H1 (cell line): Measurements from ENCODE around the gene CEACAM16. TPM values are rescaled to one million over a fixed set of nuclear protein-coding genes. Genes with fewer than 3 reads are reported as not detected.

ENCODE experiments used
- CTCF ChIA-PET: fragments of 300-600 bp; sonication (Branson Sonifier 250); formaldehyde crosslinking; loops from one replicate; lab custom pipeline; 2021; ENCODE audit not compliant: partially characterized antibody; lab: Charles Lee
- POLR2A ChIA-PET: fragments of 300-600 bp; sonication (Branson Sonifier 250); formaldehyde crosslinking; loops from one replicate; lab custom pipeline; 2021; ENCODE audit warnings: inconsistent platforms; ENCODE audit not compliant: partially characterized antibody; lab: Charles Lee
- DNase-seq, 2 experiments: peaks; one replicate each; pipeline versions ENCODE4 v3.0.0 to v3.0.0-alpha.2; 2010 to 2022; ENCODE audit warnings: low spot score in 2 of 2, low read depth in 1 of 2, mixed read lengths in 1 of 2
- FAIRE-seq: peaks from 2 replicates; lab custom pipeline; 2011; peaks lifted over from hg19 to GRCh38; lab: Jason Lieb, UNC
- H2AFZ ChIP-seq: 2 replicates; pipeline ENCODE4 v1.8.1; 2012; ENCODE audit warnings: low read length, inconsistent platforms
- H2AK5ac ChIP-seq: 2 replicates; pipeline ENCODE4 v1.6.1; 2013; ENCODE audit warnings: low read depth, low read length
- H2BK120ac ChIP-seq: replicated peaks from 2 replicates; pipeline ENCODE3; 2013; ENCODE audit warnings: low read depth, low read length, inconsistent platforms
- H2BK12ac ChIP-seq: 2 replicates; pipeline ENCODE4 v1.6.1; 2013; ENCODE audit warnings: low read depth, low read length
- H2BK15ac ChIP-seq: 2 replicates; pipeline ENCODE4 v1.6.1; 2013; ENCODE audit warnings: low read length
- H2BK20ac ChIP-seq: 2 replicates; pipeline ENCODE4 v1.6.1; 2013; ENCODE audit warnings: low read length
- H2BK5ac ChIP-seq: 2 replicates; pipeline ENCODE4 v1.6.1; 2013; ENCODE audit warnings: low read depth, low read length
- H3K14ac ChIP-seq: 2 replicates; pipeline ENCODE4 v1.6.1; 2013; ENCODE audit warnings: inconsistent platforms; ENCODE audit not compliant: insufficient read length
- H3K18ac ChIP-seq: 2 replicates; pipeline ENCODE4 v1.6.1; 2013; ENCODE audit warnings: low read length; ENCODE audit errors: extremely low read depth
- H3K23ac ChIP-seq: 2 replicates; pipeline ENCODE4 v1.6.1; 2013; ENCODE audit warnings: inconsistent platforms; ENCODE audit not compliant: insufficient read length
- H3K23me2 ChIP-seq: 2 replicates; pipeline ENCODE4 v1.6.1; 2013; ENCODE audit warnings: low read depth, low read length
- H3K27ac ChIP-seq: 2 replicates; pipeline ENCODE4 v1.6.1; 2011; ENCODE audit warnings: low read depth, low read length, inconsistent platforms
- H3K27me3 ChIP-seq, 4 experiments: replicated peaks in 1 of 4; 1 replicate in 1 of 4; 2 replicates in 3 of 4; pipeline versions ENCODE4 v1.6.1 to v1.8.1; 2011 to 2013; ENCODE audit warnings: low read length in 3 of 4, mild to moderate bottlenecking in 3 of 4, inconsistent platforms in 2 of 4, mixed read lengths in 2 of 4, moderate library complexity in 1 of 4; ENCODE audit not compliant: control insufficient read depth in 3 of 4, insufficient read depth in 3 of 4; ENCODE audit errors: extremely low read depth in 1 of 4
- H3K36me3 ChIP-seq, 4 experiments: 2 replicates each; pipeline versions ENCODE4 v1.6.1 to v1.8.1; 2011 to 2013; ENCODE audit warnings: mild to moderate bottlenecking in 4 of 4, low read length in 3 of 4, moderate library complexity in 2 of 4, control low read depth in 1 of 4, inconsistent platforms in 1 of 4; ENCODE audit not compliant: insufficient read depth in 4 of 4, control insufficient read depth in 2 of 4
- H3K4ac ChIP-seq: replicated peaks from 2 replicates; pipeline ENCODE3; 2013; ENCODE audit warnings: low read length, low read depth, mixed read lengths, inconsistent platforms; ENCODE audit not compliant: insufficient read length
- H3K4me1 ChIP-seq, 4 experiments: replicated peaks in 1 of 4; 1 replicate in 1 of 4; 2 replicates in 3 of 4; pipeline versions ENCODE4 v1.6.1 to v1.8.1; 2011 to 2013; ENCODE audit warnings: low read length in 3 of 4, inconsistent platforms in 2 of 4, mixed read lengths in 1 of 4; ENCODE audit not compliant: insufficient read depth in 4 of 4, control insufficient read depth in 3 of 4
- H3K4me2 ChIP-seq, 2 experiments: 2 replicates each; pipeline versions ENCODE4 v1.6.1 to v1.8.1; 2011 to 2013; ENCODE audit warnings: low read depth in 2 of 2, low read length in 2 of 2, control low read depth in 1 of 2, inconsistent platforms in 1 of 2, mild to moderate bottlenecking in 1 of 2; ENCODE audit not compliant: insufficient read depth in 1 of 2
- H3K4me3 ChIP-seq, 4 experiments: fragments of 200-600, 300-600 bp in 1 of 4; sonication (generic), shearing (Covaris generic), sonication (Bioruptor Twin) in 1 of 4; 2 replicates each; pipeline versions ENCODE4 v1.5.1 to v1.8.1; 2011 to 2016; ENCODE audit warnings: low read length in 4 of 4, low read depth in 3 of 4, control low read depth in 2 of 4, inconsistent platforms in 2 of 4, mild to moderate bottlenecking in 2 of 4, mixed read lengths in 1 of 4, moderate library complexity in 1 of 4; ENCODE audit not compliant: insufficient read depth in 2 of 4; ENCODE audit errors: extremely low read depth in 1 of 4
- H3K56ac ChIP-seq: replicated peaks from 2 replicates; pipeline ENCODE3; 2013; ENCODE audit warnings: low read depth, mild to moderate bottlenecking, mixed read lengths, low read length, inconsistent platforms; ENCODE audit not compliant: insufficient read length
- H3K79me1 ChIP-seq: 2 replicates; pipeline ENCODE4 v1.6.1; 2013; ENCODE audit warnings: low read depth, low read length, control low read depth
- H3K79me2 ChIP-seq, 2 experiments: 2 replicates each; pipeline versions ENCODE4 v1.6.1 to v1.8.1; 2012 to 2013; ENCODE audit warnings: low read length in 2 of 2, mild to moderate bottlenecking in 2 of 2, inconsistent platforms in 1 of 2; ENCODE audit not compliant: insufficient read depth in 2 of 2, control insufficient read depth in 1 of 2
- H3K9ac ChIP-seq, 4 experiments: replicated peaks in 1 of 4; 1 replicate in 1 of 4; 2 replicates in 3 of 4; pipeline versions ENCODE4 v1.6.1 to v1.8.1; 2011 to 2013; ENCODE audit warnings: low read depth in 3 of 4, low read length in 3 of 4, control low read depth in 2 of 4, mild to moderate bottlenecking in 2 of 4, moderate library complexity in 2 of 4, inconsistent platforms in 1 of 4; ENCODE audit errors: extremely low read depth in 1 of 4
- H3K9me3 ChIP-seq, 2 experiments: 2 replicates each; pipeline versions ENCODE4 v1.6.1 to v1.8.1; 2012 to 2013; ENCODE audit warnings: mild to moderate bottlenecking in 2 of 2, moderate library complexity in 2 of 2, control low read depth in 1 of 2, inconsistent platforms in 1 of 2, low read depth in 1 of 2, low read length in 1 of 2, mixed read lengths in 1 of 2; ENCODE audit not compliant: insufficient read depth in 2 of 2
- H4K20me1 ChIP-seq, 2 experiments: replicated peaks in 1 of 2; 2 replicates each; pipeline versions ENCODE3 to v1.8.1; 2011 to 2013; ENCODE audit warnings: inconsistent platforms in 2 of 2, low read length in 2 of 2, mild to moderate bottlenecking in 1 of 2; ENCODE audit not compliant: insufficient read depth in 2 of 2, control insufficient read depth in 1 of 2
- H4K5ac ChIP-seq: 2 replicates; pipeline ENCODE4 v1.6.1; 2013; ENCODE audit warnings: low read length, low read depth, mixed read lengths, inconsistent platforms; ENCODE audit not compliant: insufficient read length
- H4K8ac ChIP-seq: 2 replicates; pipeline ENCODE4 v1.8.0; 2013; ENCODE audit warnings: mild to moderate bottlenecking, moderate library complexity, low read length, inconsistent platforms; ENCODE audit not compliant: insufficient read depth; ENCODE audit errors: extremely low read depth
- H4K91ac ChIP-seq: replicated peaks from 2 replicates; pipeline ENCODE3; 2013; ENCODE audit warnings: low read length, mixed read lengths, inconsistent platforms; ENCODE audit not compliant: insufficient read length
- BACH1 ChIP-seq: IDR thresholded peaks from 2 replicates; pipeline ENCODE4 v1.6.1; 2012; ENCODE audit warnings: low read length, improper control_type of control experiment
- EP300 ChIP-seq, 2 experiments: IDR thresholded peaks; 1 replicate in 1 of 2; 2 replicates in 1 of 2; pipeline ENCODE4 v1.6.1; 2011 to 2012; ENCODE audit warnings: low read depth in 2 of 2, low read length in 2 of 2, mild to moderate bottlenecking in 2 of 2, borderline replicate concordance in 1 of 2, inconsistent platforms in 1 of 2, moderate library complexity in 1 of 2
- EZH2 ChIP-seq: fragments of 200-600 bp; sonication (generic); IDR thresholded peaks from 2 replicates; pipeline ENCODE4 v1.7.1; 2012; ENCODE audit warnings: low read depth, mild to moderate bottlenecking, moderate library complexity, low read length, inconsistent platforms; ENCODE audit not compliant: severe bottlenecking
- JUN ChIP-seq: IDR thresholded peaks from 2 replicates; pipeline ENCODE4 v1.6.1; 2011; ENCODE audit warnings: low read depth, mild to moderate bottlenecking, improper control_type of control experiment, low read length
- NRF1 ChIP-seq: IDR thresholded peaks from 2 replicates; pipeline ENCODE4 v1.6.1; 2011; ENCODE audit warnings: mild to moderate bottlenecking, low read depth, low read length, improper control_type of control experiment
- POLR2A ChIP-seq, 2 experiments: IDR thresholded peaks; 1 replicate in 1 of 2; 2 replicates in 1 of 2; pipeline ENCODE4 v1.6.1; 2011; ENCODE audit warnings: low read depth in 2 of 2, low read length in 2 of 2, mild to moderate bottlenecking in 2 of 2; ENCODE audit errors: control extremely low read depth in 1 of 2
- SRF ChIP-seq: IDR thresholded peaks from 2 replicates; pipeline ENCODE4 v1.6.1; 2011; ENCODE audit warnings: mild to moderate bottlenecking, low read depth, low read length, moderate library complexity
- TAF7 ChIP-seq: optimal IDR thresholded peaks from 2 replicates; pipeline ENCODE3; 2011; ENCODE audit warnings: low read depth, mild to moderate bottlenecking, inconsistent platforms, low read length, moderate library complexity, borderline replicate concordance
- WGBS, 2 experiments: shearing (Covaris generic) in 1 of 2; methylation state at CpG; one replicate each; pipeline versions ENCODE4 v1.1.6 to v1.1.7; 2013 to 2015; ENCODE audit warnings: low lambda C conversion rate in 2 of 2, mixed read lengths in 2 of 2, inconsistent platforms in 1 of 2, low coverage in 1 of 2, missing lambda C conversion rate in 1 of 2; ENCODE audit not compliant: insufficient replicate concordance in 2 of 2, insufficient coverage in 1 of 2, insufficient read length in 1 of 2; ENCODE audit errors: extremely low coverage in 1 of 2, missing lambda C conversion rate in 1 of 2; 5-methylcytosine and 5-hydroxymethylcytosine counted together
- polyA plus RNA-seq, 7 experiments: library from polyadenylated mRNA; depleted of rRNA in 3 of 7; stranded (reverse) in 5 of 7; unstranded in 2 of 7; fragments of >200 nt in 5 of 7; fragments of 200-250 nt in 2 of 7; gene quantifications; 1 replicate in 5 of 7; 2 replicates in 1 of 7; 4 replicates in 1 of 7; pipeline versions ENCODE4 v1.2.1 to v1.2.3, GENCODE V29; 2011 to 2013; ENCODE audit warnings: missing spikeins in 2 of 7, mixed read lengths in 2 of 7
- total RNA-seq: library from RNA; stranded (reverse); fragmentation: NEBNext Ultra II Directional; extraction: Animal tissue kit (Norgen Biotek cat#: 25700); gene quantifications from 2 replicates; pipeline ENCODE4 v1.2.1, GENCODE V29; 2021
- TF ChIP-seq, protein P1 (sequence below): IDR thresholded peaks from 2 replicates; pipeline ENCODE4 v1.6.1; 2011; ENCODE audit warnings: low read length, improper control_type of control experiment

The CEACAM16 gene
- total and polyA plus RNA-seq, 2 of the 8 experiments (the other 6 are each of a cell fraction or from before 2014, with no cell fraction given) = not detected

DNA sequence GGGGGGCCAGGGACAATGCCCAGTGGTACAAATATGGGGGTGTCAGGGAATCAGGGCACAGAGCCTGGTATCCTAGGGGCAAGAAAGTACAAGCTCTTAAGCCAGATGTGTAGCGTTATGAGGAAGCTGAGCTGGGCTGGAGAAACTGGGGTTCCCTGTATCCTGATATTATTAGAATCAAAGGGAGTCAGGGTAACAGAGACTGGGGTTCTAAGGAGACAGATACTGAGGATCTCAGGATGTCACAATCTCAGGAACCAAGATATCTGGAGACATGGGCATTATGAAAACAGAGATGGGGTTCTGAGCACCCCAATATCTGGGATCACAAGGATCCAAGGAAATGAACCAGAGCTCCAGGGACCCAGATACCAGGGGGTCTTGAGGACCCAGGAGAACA, 50.3 kb downstream of the CEACAM16 start:
- Histone ChIP-seq H4K91ac (no peak overlapping the region), H3K79me2 (no peaks in the 10 kb centered on the region), H3K23ac (no peak overlapping the region), H3K9ac (no peak overlapping the region), H3K4ac (no peak overlapping the region), H3K14ac (no peak overlapping the region), H3K18ac (no peak overlapping the region), H3K4me3 (peak overlapping the region in 1 of 4 experiments; percentile 65; a peak in 2 of 8 replicates), H4K20me1 (no peaks in the 10 kb centered on the region), H2BK20ac (no peak overlapping the region), H3K36me3 (no peaks in the 10 kb centered on the region), H2BK5ac (no peak overlapping the region), H4K5ac (no peak overlapping the region), H2BK15ac (no peak overlapping the region), H4K8ac (no peak overlapping the region), H3K4me1 (peaks cover 0 to 16% (median 5%) of the 10 kb centered on the region in 4 experiments; a peak in 6 of 7 replicates), H3K9me3 (no peaks in the 10 kb centered on the region), H2BK12ac (no peak overlapping the region), H3K23me2 (peaks cover 24% of the 10 kb centered on the region), H3K4me2 (peak overlapping the region; percentile 96; a peak in 2 of 4 replicates), H3K27me3 (peaks cover 22 to 78% (median 56%) of the 10 kb centered on the region in 4 experiments), H2AK5ac (no peak overlapping the region), H3K79me1 (no peaks in the 10 kb centered on the region), H3K56ac (no peak overlapping the region), H2BK120ac (no peak overlapping the region), H2AFZ (no peak overlapping the region), H3K27ac (no peak overlapping the region)
- DNase-seq (no peak), FAIRE-seq (no peak)
- WGBS, 2 experiments = 83% methylated on average over 1 of the region's 1 CpG; no CpG with 5 or more reads in 1 of the 2 experiments
- POLR2A ChIA-PET = interaction anchor here (0.6 to 0.8 kb wide), 2 partner anchors 59 to 78 kb away, joined by 3 read pairs; no protein-coding TSS in a partner anchor
- no peak for TF ChIP-seq JUN
- no peak for TF ChIP-seq EZH2
- no peak for TF ChIP-seq EP300 (IDR thresholded peaks at IDR 0.05; ENCODE audit: borderline replicate concordance in 1 of 2, low read depth in 2 of 2, low read length in 2 of 2)
- no peak for TF ChIP-seq BACH1
- TF ChIP-seq, protein P1, sequence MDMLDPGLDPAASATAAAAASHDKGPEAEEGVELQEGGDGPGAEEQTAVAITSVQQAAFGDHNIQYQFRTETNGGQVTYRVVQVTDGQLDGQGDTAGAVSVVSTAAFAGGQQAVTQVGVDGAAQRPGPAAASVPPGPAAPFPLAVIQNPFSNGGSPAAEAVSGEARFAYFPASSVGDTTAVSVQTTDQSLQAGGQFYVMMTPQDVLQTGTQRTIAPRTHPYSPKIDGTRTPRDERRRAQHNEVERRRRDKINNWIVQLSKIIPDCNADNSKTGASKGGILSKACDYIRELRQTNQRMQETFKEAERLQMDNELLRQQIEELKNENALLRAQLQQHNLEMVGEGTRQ = no peak
- no peak for TF ChIP-seq NRF1
- TF ChIP-seq SRF = no peak
- no peak for TF ChIP-seq POLR2A (IDR thresholded peaks at IDR 0.05; ENCODE audit: control extremely low read depth in 1 of 2, low read depth in 2 of 2, low read length in 2 of 2)
- no peak for TF ChIP-seq TAF7
- CTCF ChIA-PET = interaction anchor here (0.6 to 2.8 kb wide), 9 partner anchors 8 to 93 kb away, joined by 3 to 14 read pairs (median 4); no protein-coding TSS in a partner anchor
